KOPT-K1 (cell line): ENCODE data around the gene GATA3.

Experiments used
- H3K27ac ChIP-seq: fragments of 200-600 bp; sonication (generic); 2 replicates; pipeline ENCODE4 v1.5.1; 2016; ENCODE audit warnings: antibody characterized with exemption, mild to moderate bottlenecking, low read depth, low read length; ENCODE audit not compliant: poor library complexity, severe bottlenecking
- H3K36me3 ChIP-seq: fragments of 200-600 bp; sonication (generic); 2 replicates; pipeline ENCODE4 v1.5.1; 2017; ENCODE audit warnings: antibody characterized with exemption, mild to moderate bottlenecking, low read length, moderate library complexity; ENCODE audit not compliant: insufficient read depth
- H3K9me3 ChIP-seq: fragments of 200-600 bp; sonication (generic); 2 replicates; pipeline ENCODE4 v1.5.1; 2017; ENCODE audit warnings: antibody characterized with exemption, low read length, mild to moderate bottlenecking; ENCODE audit not compliant: insufficient read depth, poor library complexity, severe bottlenecking

Gene GATA3

GRCh38 chr10:8053446-8054243 is 843 bp upstream of the GATA3 start:
- Histone ChIP-seq H3K9me3 (no peaks in the 10 kb centered on the region), H3K36me3 (peaks cover 31% of the 10 kb centered on the region), H3K27ac (peak overlapping the region; percentile 93)

GRCh38 chr10:8054244-8054493 is 319 bp upstream of the GATA3 start:
- peak overlapping the region; percentile 93 for H3K27ac ChIP-seq

GRCh38 chr10:8055420-8056349 is 1.2 kb downstream of the GATA3 start:
- H3K36me3 ChIP-seq = peaks cover 51% of the 10 kb centered on the region
- H3K27ac ChIP-seq = peak overlapping the region; percentile 93
- H3K9me3 ChIP-seq = no peaks in the 10 kb centered on the region

More at GRCh38 chr10:8054244-8054493, 319 bp upstream of the GATA3 start:
- Histone ChIP-seq H3K36me3 (peaks cover 36% of the 10 kb centered on the region), H3K9me3 (no peaks in the 10 kb centered on the region)

- Histone ChIP-seq H3K36me3 (peaks cover 58% of the 10 kb centered on the region), H3K9me3 (no peaks in the 10 kb centered on the region), H3K27ac (peak overlapping the region; percentile 93)
Observed at GRCh38 chr10:8056378-8056777, 1.9 kb downstream of the GATA3 start.

DNA sequence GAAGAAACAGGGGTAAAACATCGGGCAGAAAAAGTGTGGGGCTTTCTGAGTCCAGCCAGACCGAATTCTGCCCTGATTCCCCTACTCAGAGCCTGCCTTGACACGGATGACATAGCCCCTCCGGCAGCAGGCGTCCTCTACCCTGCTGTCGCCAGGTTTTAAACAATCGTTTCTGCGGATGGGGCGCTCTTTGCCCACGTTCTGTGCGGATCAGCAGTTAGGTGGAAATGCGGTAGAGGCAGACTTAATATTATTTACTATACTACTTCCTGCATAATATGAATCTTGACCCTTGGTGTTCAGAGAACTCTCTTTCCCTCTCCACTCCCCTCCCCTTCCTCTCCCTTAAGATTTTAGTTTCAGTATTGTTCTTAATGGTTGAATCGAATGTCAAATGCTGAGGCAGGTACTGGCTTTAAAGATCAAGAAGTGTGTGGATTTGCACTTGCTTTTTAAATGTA is 2.4 kb downstream of the GATA3 start:
- Histone ChIP-seq H3K36me3 (peaks cover 63% of the 10 kb centered on the region), H3K27ac (peak overlapping the region; percentile 93), H3K9me3 (no peaks in the 10 kb centered on the region)

DNA sequence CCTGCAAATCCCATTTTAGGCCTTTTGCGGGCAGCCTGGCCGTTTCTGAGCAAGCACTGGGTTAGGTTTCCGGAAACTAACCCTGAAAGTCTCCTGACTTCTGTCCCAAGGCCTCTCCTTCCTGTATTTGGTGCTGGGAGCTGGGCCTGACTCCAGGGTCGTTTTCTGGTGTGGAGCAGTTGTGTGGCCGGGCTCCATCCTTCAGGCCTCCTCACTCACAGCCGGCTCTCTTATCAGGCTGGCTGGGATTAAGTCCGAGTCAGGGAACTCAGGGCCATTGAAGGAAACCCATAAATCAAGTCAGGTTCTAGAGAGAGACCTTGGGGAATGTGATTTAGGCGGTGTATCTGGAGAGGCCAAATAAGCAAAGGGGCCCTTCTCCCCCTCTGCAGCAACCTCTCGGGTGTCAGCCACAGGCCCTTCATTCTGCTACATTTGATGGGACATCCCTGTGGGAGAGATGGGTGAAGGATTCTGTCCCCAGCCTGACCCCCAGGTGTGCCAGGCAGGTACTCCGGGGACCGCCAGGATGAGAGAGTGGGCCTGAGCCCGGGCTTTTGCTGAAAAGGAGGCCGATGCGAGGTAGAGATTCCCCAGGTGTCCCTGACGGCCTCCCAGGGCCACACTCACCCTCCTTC is 3.3 kb downstream of the GATA3 start:
- Histone ChIP-seq H3K27ac (peak overlapping the region; percentile 93), H3K9me3 (no peaks in the 10 kb centered on the region), H3K36me3 (peaks cover 72% of the 10 kb centered on the region)

DNA sequence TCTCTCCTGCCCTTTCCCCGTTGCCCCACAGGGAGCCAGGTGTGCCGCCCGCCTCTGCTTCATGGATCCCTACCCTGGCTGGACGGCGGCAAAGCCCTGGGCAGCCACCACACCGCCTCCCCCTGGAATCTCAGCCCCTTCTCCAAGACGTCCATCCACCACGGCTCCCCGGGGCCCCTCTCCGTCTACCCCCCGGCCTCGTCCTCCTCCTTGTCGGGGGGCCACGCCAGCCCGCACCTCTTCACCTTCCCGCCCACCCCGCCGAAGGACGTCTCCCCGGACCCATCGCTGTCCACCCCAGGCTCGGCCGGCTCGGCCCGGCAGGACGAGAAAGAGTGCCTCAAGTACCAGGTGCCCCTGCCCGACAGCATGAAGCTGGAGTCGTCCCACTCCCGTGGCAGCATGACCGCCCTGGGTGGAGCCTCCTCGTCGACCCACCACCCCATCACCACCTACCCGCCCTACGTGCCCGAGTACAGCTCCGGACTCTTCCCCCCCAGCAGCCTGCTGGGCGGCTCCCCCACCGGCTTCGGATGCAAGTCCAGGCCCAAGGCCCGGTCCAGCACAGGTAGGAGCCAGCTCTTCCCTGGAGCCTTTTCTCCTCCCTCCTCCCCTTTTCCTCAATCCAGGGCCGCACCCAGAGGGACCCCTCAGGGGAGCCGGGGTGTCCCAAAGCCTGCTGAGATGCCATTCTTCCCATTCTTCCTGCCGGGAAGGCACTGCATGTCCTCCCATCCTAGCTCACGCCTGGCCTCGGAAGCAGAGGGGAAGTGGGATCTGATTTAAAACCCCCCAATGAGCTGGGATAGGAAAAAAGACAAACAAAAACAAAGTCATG is 4.0 kb downstream of the GATA3 start:
- Histone ChIP-seq H3K36me3 (peaks cover 79% of the 10 kb centered on the region), H3K27ac (peak overlapping the region; percentile 93), H3K9me3 (no peaks in the 10 kb centered on the region)

DNA sequence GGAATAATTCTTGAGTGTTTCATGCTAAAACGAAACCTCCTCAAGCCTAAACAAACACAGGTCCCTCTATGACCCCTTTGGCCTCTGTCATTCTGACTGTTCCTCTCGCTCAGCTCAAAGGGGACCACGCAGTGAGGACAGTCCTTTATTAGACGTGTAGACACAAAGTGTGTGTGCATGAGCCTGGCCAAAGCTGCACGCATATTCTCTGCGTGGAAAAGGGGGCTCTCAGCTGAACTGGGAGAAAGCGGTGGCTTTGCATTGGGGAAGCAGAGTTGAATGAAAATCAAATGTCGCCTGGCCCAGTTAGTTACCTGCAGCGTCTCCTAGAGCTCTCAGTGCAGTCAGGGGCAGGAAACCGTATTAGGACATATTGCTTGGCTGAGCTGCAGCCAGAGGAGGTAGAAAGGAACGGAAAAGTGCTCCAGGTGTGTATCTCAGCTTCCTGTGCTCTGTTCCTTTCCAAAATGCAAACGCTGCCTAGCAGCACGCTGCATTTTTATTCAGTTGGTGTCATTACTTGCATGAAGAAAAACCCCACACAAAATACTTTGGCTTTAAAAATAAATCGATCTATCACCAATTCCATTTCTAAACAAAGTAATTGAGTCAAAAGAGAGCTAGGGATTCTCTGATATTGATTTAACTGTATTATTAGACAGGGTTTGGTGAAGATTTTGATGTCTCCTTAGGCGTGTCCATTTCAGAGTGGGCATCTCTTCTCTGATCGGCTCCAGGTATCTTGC is 4.9 kb downstream of the GATA3 start:
- Histone ChIP-seq H3K9me3 (no peaks in the 10 kb centered on the region), H3K36me3 (peaks cover 88% of the 10 kb centered on the region), H3K27ac (peak overlapping the region; percentile 93)

- peak overlapping the region; percentile 93 for H3K27ac ChIP-seq
- peaks cover 96% of the 10 kb centered on the region for H3K36me3 ChIP-seq
- no peaks in the 10 kb centered on the region for H3K9me3 ChIP-seq
Observed at GRCh38 chr10:8060010-8060703, 5.7 kb downstream of the GATA3 start.

- Histone ChIP-seq H3K27ac (peak overlapping the region; percentile 93), H3K9me3 (no peaks in the 10 kb centered on the region), H3K36me3 (peaks cover 98% of the 10 kb centered on the region)
Observed at GRCh38 chr10:8060704-8061121, 6.2 kb downstream of the GATA3 start.

DNA sequence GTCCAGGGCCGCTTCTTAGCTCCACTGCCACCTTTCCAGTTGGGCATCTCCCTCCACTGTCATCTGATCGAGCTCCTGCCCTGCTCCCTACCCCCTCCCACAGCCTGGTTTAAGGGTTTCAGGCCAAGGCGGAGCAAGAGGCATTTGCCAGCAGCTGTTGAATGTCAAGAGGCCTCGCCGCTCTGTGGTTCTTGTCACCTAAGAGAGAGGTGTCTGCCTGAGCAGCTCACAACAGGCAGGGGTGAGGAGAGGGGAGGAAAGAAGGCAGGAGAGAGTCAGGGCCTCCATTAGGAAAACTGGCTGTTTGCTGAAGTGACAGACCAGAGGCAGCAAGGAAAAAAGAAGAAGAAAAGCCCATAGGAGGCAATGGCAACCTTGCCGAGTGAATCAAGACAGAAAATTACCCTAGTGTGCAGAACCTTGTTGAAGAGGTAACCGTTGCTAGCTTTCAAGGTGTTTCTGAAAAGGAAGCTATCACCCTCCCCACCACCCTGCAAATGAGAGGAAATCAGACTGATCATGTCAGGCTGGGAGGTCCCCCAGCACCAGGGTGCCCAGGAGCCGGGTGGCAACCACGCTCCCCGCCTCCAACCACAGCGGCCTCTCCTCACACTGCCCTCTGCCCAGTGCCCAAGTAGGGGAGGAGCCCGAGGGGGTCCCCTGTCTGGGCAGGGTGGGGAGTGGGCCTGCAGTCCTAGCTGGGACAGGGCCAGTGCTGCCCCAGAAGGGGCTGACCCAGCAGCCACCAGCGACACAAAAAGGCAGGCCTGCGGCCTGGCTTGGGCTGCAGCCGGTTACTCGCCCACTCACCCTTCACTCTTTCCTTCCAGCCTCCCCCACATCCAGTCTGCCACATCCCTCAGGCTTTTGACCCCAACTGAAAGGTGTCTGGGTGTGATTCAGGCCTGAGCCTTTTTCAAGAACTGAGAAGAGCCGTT is 7.1 kb downstream of the GATA3 start:
- Histone ChIP-seq H3K36me3 (peaks cover 100% of the 10 kb centered on the region), H3K9me3 (no peaks in the 10 kb centered on the region), H3K27ac (peak overlapping the region; percentile 93)

- H3K27ac ChIP-seq = peak overlapping the region; percentile 93
- H3K36me3 ChIP-seq = peaks cover 100% of the 10 kb centered on the region
- no peaks in the 10 kb centered on the region for H3K9me3 ChIP-seq
Observed at GRCh38 chr10:8063128-8063908, 8.8 kb downstream of the GATA3 start.
